ENCODE results near the gene ENTPD7. TPM values are rescaled to one million over a fixed set of nuclear protein-coding genes. Genes with fewer than 3 reads are reported as not detected.

Gene ENTPD7
- total and polyA plus RNA-seq, 12 donors: 1.2 to 38.7 (median 10.9) TPM

DNA sequence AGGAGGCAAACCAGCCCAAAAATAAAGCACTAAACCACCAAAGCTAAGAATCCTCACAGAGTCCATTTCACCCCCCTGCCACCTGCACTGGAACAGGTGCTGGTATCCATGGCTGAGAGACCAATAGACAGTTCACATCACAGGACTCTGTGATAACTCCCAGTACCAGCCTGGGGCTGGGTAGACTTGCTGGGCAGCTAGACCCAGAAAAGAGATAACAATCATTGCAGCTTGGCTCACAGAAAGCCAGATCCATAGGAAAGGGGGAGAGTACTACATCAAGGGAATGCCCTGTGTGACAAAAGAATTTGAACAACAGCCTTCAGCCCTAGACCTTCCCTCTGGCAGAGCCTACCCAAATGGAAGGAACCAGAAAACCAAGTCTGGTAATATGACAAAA is 25.5 kb upstream of the ENTPD7 start:
- H3K4me3 ChIP-seq: no peak overlapping the region
- H3K4me1 ChIP-seq (replicated peaks in 1 of 2): peaks cover 11 to 26% of the 10 kb centered on the region in 2 donors
- no peak overlapping the region for H3K27ac ChIP-seq
- H3K27me3 ChIP-seq: no peaks in the 10 kb centered on the region
- no peak for DNase-seq
- TF ChIP-seq, protein P1, sequence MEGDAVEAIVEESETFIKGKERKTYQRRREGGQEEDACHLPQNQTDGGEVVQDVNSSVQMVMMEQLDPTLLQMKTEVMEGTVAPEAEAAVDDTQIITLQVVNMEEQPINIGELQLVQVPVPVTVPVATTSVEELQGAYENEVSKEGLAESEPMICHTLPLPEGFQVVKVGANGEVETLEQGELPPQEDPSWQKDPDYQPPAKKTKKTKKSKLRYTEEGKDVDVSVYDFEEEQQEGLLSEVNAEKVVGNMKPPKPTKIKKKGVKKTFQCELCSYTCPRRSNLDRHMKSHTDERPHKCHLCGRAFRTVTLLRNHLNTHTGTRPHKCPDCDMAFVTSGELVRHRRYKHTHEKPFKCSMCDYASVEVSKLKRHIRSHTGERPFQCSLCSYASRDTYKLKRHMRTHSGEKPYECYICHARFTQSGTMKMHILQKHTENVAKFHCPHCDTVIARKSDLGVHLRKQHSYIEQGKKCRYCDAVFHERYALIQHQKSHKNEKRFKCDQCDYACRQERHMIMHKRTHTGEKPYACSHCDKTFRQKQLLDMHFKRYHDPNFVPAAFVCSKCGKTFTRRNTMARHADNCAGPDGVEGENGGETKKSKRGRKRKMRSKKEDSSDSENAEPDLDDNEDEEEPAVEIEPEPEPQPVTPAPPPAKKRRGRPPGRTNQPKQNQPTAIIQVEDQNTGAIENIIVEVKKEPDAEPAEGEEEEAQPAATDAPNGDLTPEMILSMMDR (IDR thresholded peaks at IDR 0.05): no peak
- no peak for TF ChIP-seq POLR2A (IDR thresholded peaks at IDR 0.05)
- no peaks in the 10 kb centered on the region for H3K36me3 ChIP-seq (replicated peaks in 1 of 2)
- no peaks in the 10 kb centered on the region for H3K9me3 ChIP-seq (replicated peaks in 1 of 3)
- intact Hi-C loops (cut with DNase I): no loop called here

DNA sequence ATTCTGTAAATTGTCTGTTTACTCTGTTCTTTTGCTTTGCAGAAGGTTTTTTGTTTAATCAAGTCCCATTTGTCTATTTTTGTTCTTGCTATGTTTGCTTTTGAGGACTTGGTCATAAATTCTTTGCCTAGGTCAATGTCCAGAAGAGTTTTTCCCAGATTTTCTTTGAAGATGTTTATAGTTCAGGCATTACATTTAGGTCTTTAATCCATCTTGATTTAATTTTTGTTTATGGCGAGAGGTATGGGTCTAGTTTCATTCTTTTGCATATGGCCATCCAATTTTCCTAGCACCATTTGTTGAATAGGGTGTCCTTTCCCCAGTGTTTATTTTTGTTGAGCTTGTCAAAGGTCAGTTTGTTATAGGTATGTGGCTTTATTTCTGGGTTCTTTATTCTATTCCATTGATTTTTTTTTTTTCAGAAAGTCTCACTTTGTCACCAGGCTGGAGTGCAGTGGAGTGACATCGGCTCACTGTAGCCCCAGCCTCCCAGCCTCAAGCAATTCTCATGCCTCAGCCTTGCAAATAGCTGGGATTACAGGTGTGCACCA is 11.6 kb upstream of the ENTPD7 start:
- TF ChIP-seq, protein P1 (IDR thresholded peaks at IDR 0.05): no peak
- TF ChIP-seq POLR2A (IDR thresholded peaks at IDR 0.05): no peak
- intact Hi-C loops (cut with DNase I): no loop called here
- Histone ChIP-seq H3K27ac (no peak overlapping the region), H3K27me3 (no peaks in the 10 kb centered on the region), H3K4me3 (no peak overlapping the region), H3K36me3 (replicated peaks in 1 of 2) (no peaks in the 10 kb centered on the region), H3K9me3 (replicated peaks in 1 of 3) (no peaks in the 10 kb centered on the region), H3K4me1 (replicated peaks in 1 of 2) (no peaks in the 10 kb centered on the region)
- WGBS, 4 donors: 84 to 89% (median 88%) methylated on average over 2 of the region's 2 CpGs
- no peak for DNase-seq

DNA sequence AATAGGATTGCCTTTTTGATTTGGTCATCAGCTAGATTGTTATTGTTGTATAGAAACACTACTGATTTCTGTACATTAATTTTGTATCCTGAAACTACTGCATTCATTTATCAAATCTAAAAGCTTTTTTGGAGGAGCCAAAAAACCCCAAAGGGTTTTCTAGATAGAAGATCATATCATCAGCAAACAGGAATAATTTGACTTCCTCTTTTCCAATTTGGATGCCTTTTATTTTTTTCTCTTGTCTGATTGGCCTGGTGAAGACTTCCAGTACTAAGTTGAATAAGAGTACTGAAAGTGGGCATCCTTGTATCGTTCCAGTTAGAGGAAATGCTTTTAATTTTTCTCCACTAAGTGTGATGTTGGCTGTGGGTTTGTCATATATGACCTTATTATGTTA is 10.6 kb upstream of the ENTPD7 start:
- Histone ChIP-seq H3K27ac (no peak overlapping the region), H3K36me3 (replicated peaks in 1 of 2) (no peaks in the 10 kb centered on the region), H3K4me3 (no peak overlapping the region), H3K4me1 (replicated peaks in 1 of 2) (no peaks in the 10 kb centered on the region), H3K27me3 (no peaks in the 10 kb centered on the region), H3K9me3 (replicated peaks in 1 of 3) (no peaks in the 10 kb centered on the region)
- no peak for TF ChIP-seq POLR2A (IDR thresholded peaks at IDR 0.05)
- TF ChIP-seq, protein P1 (IDR thresholded peaks at IDR 0.05): no peak
- DNase-seq: no peak
- intact Hi-C loops (cut with DNase I): no loop called here
- 0 to 4% (median 1%) methylated on average over 1 of the region's 1 CpG for WGBS, 4 donors

DNA sequence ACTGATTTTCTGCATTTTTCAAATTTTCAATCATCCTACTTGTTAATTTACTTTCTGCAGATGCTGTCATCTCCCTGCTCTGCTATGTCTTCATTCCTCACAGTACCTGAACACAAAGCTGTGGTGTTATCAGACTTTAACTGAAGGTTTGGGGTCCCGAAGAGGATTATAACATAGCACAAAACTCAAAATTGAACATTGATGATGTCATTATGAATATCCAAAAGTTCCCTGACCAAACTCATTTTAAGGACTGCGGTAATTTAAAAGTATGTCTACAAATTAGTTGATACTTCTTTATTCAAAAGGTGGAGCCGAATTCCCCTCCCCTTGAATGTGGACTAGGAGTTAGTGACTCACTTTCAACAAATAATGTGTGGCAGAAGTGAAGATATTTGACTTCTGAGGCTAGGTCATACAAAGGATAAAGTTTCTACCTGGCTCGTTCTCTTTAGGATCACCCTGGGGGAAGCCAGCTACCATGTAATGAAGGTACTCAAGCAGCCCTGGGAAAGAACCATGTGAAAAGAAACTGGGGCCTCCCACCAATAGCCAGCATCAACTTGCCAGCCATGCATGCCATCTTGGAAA is 6.4 kb upstream of the ENTPD7 start:
- Histone ChIP-seq H3K9me3 (replicated peaks in 1 of 3) (no peaks in the 10 kb centered on the region), H3K36me3 (replicated peaks in 1 of 2) (no peaks in the 10 kb centered on the region), H3K27ac (no peak overlapping the region), H3K4me3 (no peak overlapping the region), H3K4me1 (replicated peaks in 1 of 2) (no peaks in the 10 kb centered on the region), H3K27me3 (no peaks in the 10 kb centered on the region)
- intact Hi-C loops (cut with DNase I): no loop called here
- TF ChIP-seq POLR2A (IDR thresholded peaks at IDR 0.05): no peak
- TF ChIP-seq, protein P1 (IDR thresholded peaks at IDR 0.05): no peak
- 93 to 96% (median 94%) methylated on average over 4 of the region's 4 CpGs for WGBS, 4 donors
- DNase-seq: no peak
